ENCODE measurements around the gene HSPG2. TPM values are rescaled to one million over a fixed set of nuclear protein-coding genes. Genes with fewer than 3 reads are reported as not detected.

The HSPG2 gene
- total and polyA plus RNA-seq, 2 of the 13 experiments (the other 11 are each of a cell fraction or from before 2014, with no cell fraction given) = 9.1 to 13.1 TPM

- peak; percentile 83; the same call in 1 of the 2 replicates for TF ChIP-seq ZSCAN22 (CRISPR knock-in tag; IDR thresholded peaks at IDR 0.05)
- TF ChIP-seq SRSF4 (IDR thresholded peaks at IDR 0.05; ENCODE audit: low read depth, low read length, poor library complexity, severe bottlenecking) = no peak
- TF ChIP-seq ZBTB40 (IDR thresholded peaks at IDR 0.05) = no peak
- peak; percentile 50 for TF ChIP-seq ZBTB40 (CRISPR knock-in tag; IDR thresholded peaks at IDR 0.05)
- 0 out of 2 replicates have a peak, but pooled peaks have one; percentile 79 for TF ChIP-seq ZNF331 (CRISPR knock-in tag; IDR thresholded peaks at IDR 0.05)
- peak; percentile 63; the same call in 1 of the 2 replicates for TF ChIP-seq ZNF790 (CRISPR knock-in tag; IDR thresholded peaks at IDR 0.05; ENCODE audit: borderline replicate concordance)
- peak; percentile 21; the same call in 1 of the 2 replicates for TF ChIP-seq ZNF589 (CRISPR knock-in tag; conservative IDR thresholded peaks at IDR 0.05)
- peak; percentile 40 for TF ChIP-seq SMAD1 (CRISPR knock-in tag; IDR thresholded peaks at IDR 0.05; ENCODE audit: borderline replicate concordance, low read depth)
- no peak; the same call in 1 of the 2 replicates for TF ChIP-seq IRF2 (CRISPR knock-in tag; IDR thresholded peaks at IDR 0.05)
- TF ChIP-seq LBX2 (CRISPR knock-in tag; IDR thresholded peaks at IDR 0.05; ENCODE audit: borderline replicate concordance) = no peak
- peak; percentile 78 for TF ChIP-seq KAT8 (CRISPR knock-in tag; IDR thresholded peaks at IDR 0.05)
- TF ChIP-seq CREB1 (IDR thresholded peaks at IDR 0.05) = peak; percentile 97
- TF ChIP-seq CREB1 (CRISPR knock-in tag; IDR thresholded peaks at IDR 0.05) = peak; percentile 98
- TF ChIP-seq SP140L (CRISPR knock-in tag; IDR thresholded peaks at IDR 0.05; ENCODE audit: borderline replicate concordance) = peak; percentile 92; the same call in 1 of the 2 replicates
- TF ChIP-seq TEAD2 (CRISPR knock-in tag; IDR thresholded peaks at IDR 0.05) = no peak
- TF ChIP-seq ELF3 (CRISPR knock-in tag; IDR thresholded peaks at IDR 0.05) = peak; percentile 41
- peak; percentile 58 for TF ChIP-seq YY1 (IDR thresholded peaks at IDR 0.05; ENCODE audit: insufficient read depth, insufficient replicate concordance, low read depth, low read length)
- peak; percentile 50; the same call in 1 of the 2 replicates for TF ChIP-seq ZNF619 (CRISPR knock-in tag; IDR thresholded peaks at IDR 0.05)
- TF ChIP-seq RBM22 (optimal IDR thresholded peaks at IDR 0.05; ENCODE audit: low read length) = peak; percentile 86
- no peak for TF ChIP-seq MLLT10 (CRISPR knock-in tag; IDR thresholded peaks at IDR 0.05)
- TF ChIP-seq ZNF121 (CRISPR knock-in tag; IDR thresholded peaks at IDR 0.05) = no peak; the same call in 1 of the 2 replicates
Observed at GRCh38 chr1:21782868-21783678, 154.0 kb downstream of the HSPG2 start, which contains the start of gene USP48 (continued).
